SK-N-SH (cell line): ENCODE measurements around the gene MSH5.

Experiments
- CTCF ChIP-seq: fragments of 200-600 bp; sonication (generic); IDR thresholded peaks from 2 replicates; pipeline ENCODE4 v1.6.1; 2017; ENCODE audit warnings: antibody characterized with exemption, mild to moderate bottlenecking, moderate library complexity
- EP300 ChIP-seq, 2 experiments: IDR thresholded peaks; 2 replicates each; pipeline versions ENCODE4 v1.4.0 to v1.6.1; 2012; ENCODE audit warnings: borderline replicate concordance in 1 of 2, low read depth in 1 of 2, low read length in 1 of 2
- FOXM1 ChIP-seq: IDR thresholded peaks from 2 replicates; pipeline ENCODE4 v1.4.0; 2012; ENCODE audit warnings: low read depth, mild to moderate bottlenecking
- GATA2 ChIP-seq: sonication (generic); formaldehyde crosslinking; IDR thresholded peaks from 2 replicates; pipeline ENCODE4 v1.5.0; 2020; ENCODE audit warnings: mild to moderate bottlenecking, missing genetic modification reagents
- MAX ChIP-seq: IDR thresholded peaks from 2 replicates; pipeline ENCODE4 v1.4.0; 2012; ENCODE audit warnings: low read depth
- RCOR1 ChIP-seq: fragments of 150-350 bp; IDR thresholded peaks from 2 replicates; pipeline ENCODE4 v1.6.1; 2017; ENCODE audit warnings: antibody characterized with exemption, low read length
- REST ChIP-seq: IDR thresholded peaks from 2 replicates; pipeline ENCODE4 v1.6.1; 2012; ENCODE audit warnings: mild to moderate bottlenecking, low read depth, low read length, moderate library complexity

GRCh38 chr6:31737991-31738979 is 1.5 kb upstream of the MSH5 start:
- TF ChIP-seq MAX: peak; percentile 41; the same call in 1 of the 2 replicates
- TF ChIP-seq EP300 (IDR thresholded peaks at IDR 0.05; ENCODE audit: borderline replicate concordance in 1 of 2, low read depth in 1 of 2, low read length in 1 of 2): no peak
- TF ChIP-seq CTCF: peak; percentile 55
- TF ChIP-seq RCOR1: no peak
- no peak for TF ChIP-seq REST
- no peak for TF ChIP-seq GATA2
- TF ChIP-seq FOXM1: no peak
